SU-DHL-6 (cell line): ENCODE measurements around the gene ETV3L.

Source experiments
- H2AFZ ChIP-seq: fragments of 200-600 bp; sonication (generic); 2 replicates; pipeline ENCODE4 v1.6.1; 2014; ENCODE audit warnings: low read depth, mild to moderate bottlenecking, moderate library complexity, mixed read lengths, antibody characterized with exemption, low read length; ENCODE audit not compliant: severe bottlenecking
- H3F3A ChIP-seq: fragments of 200-600 bp; shearing (Covaris generic); 2 replicates; pipeline ENCODE4 v1.6.0; 2016; ENCODE audit warnings: antibody characterized with exemption, mild to moderate bottlenecking; ENCODE audit not compliant: insufficient read depth
- H3K27ac ChIP-seq: fragments of 200-600 bp; sonication (generic); 2 replicates; pipeline ENCODE4 v1.5.1; 2016; ENCODE audit warnings: low read depth, mild to moderate bottlenecking, low read length, moderate library complexity, mixed read lengths
- H3K27me3 ChIP-seq: fragments of 200-600 bp; sonication (generic), shearing (Covaris generic); 2 replicates; pipeline ENCODE4 v1.6.0; 2014; ENCODE audit warnings: mild to moderate bottlenecking, low read length
- H3K36me3 ChIP-seq: fragments of 200-600 bp; sonication (generic); 2 replicates; pipeline ENCODE4 v1.6.1; 2014; ENCODE audit warnings: mild to moderate bottlenecking, low read length, mixed read lengths
- H3K4me2 ChIP-seq: fragments of 300-600, 200-600 bp; shearing (Covaris generic), sonication (generic); 2 replicates; pipeline ENCODE4 v1.6.0; 2014; ENCODE audit warnings: low read length, low read depth, mild to moderate bottlenecking; ENCODE audit not compliant: poor library complexity, severe bottlenecking
- H3K4me3 ChIP-seq: fragments of 200-600 bp; sonication (generic); 2 replicates; pipeline ENCODE4 v1.5.1; 2014; ENCODE audit warnings: antibody characterized with exemption, low read length, mild to moderate bottlenecking, mixed read lengths; ENCODE audit not compliant: insufficient read depth, poor library complexity, severe bottlenecking
- H3K79me2 ChIP-seq: fragments of 200-600 bp; sonication (generic); 2 replicates; pipeline ENCODE4 v1.6.1; 2014; ENCODE audit warnings: mild to moderate bottlenecking, low read length, moderate library complexity; ENCODE audit not compliant: insufficient read depth
- H3K9ac ChIP-seq: fragments of 200-600 bp; sonication (generic); 2 replicates; pipeline ENCODE4 v1.7.0; 2014; ENCODE audit warnings: mild to moderate bottlenecking, low read length
- H3K9me2 ChIP-seq: fragments of 200-600 bp; sonication (generic); replicated peaks from 2 replicates; pipeline ENCODE4 v1.6.1; 2014; ENCODE audit warnings: low read length; ENCODE audit not compliant: insufficient read depth
- H3K9me3 ChIP-seq: fragments of 200-600 bp; sonication (generic); 2 replicates; pipeline ENCODE4 v1.6.1; 2014; ENCODE audit warnings: low read length, mixed read lengths; ENCODE audit not compliant: insufficient read depth
- H4K20me1 ChIP-seq: fragments of 200-600 bp; sonication (generic); 2 replicates; pipeline ENCODE4 v1.6.1; 2014; ENCODE audit warnings: low read depth, mild to moderate bottlenecking, antibody characterized with exemption, low read length, moderate library complexity, mixed read lengths
- CTCF ChIP-seq: fragments of 200-600 bp; sonication (generic); IDR thresholded peaks from one replicate; pipeline ENCODE4 v1.5.1; 2017; ENCODE audit warnings: antibody characterized with exemption, mild to moderate bottlenecking, low read length, moderate library complexity; ENCODE audit not compliant: insufficient read depth, poor library complexity, severe bottlenecking
- EZH2phosphoT487 ChIP-seq: fragments of 200-600 bp; sonication (generic), shearing (Covaris generic); conservative IDR thresholded peaks from 2 replicates; pipeline ENCODE4 v1.6.1; 2018; ENCODE audit warnings: mild to moderate bottlenecking, antibody characterized with exemption, low read length, moderate library complexity, mixed read lengths

ETV3L gene

GRCh38 chr1:157140063-157140588, 40.5 kb upstream of the ETV3L start:
- no peaks in the 10 kb centered on the region for H3K9me3 ChIP-seq
- no peak overlapping the region for H2AFZ ChIP-seq
- no peak overlapping the region for H3K27ac ChIP-seq
- H3K9me2 ChIP-seq, result no peaks in the 10 kb centered on the region
- no peak overlapping the region for H3K9ac ChIP-seq
- H3K36me3 ChIP-seq, result no peaks in the 10 kb centered on the region; the same call in 1 of the 2 replicates
- peaks cover 21% of the 10 kb centered on the region for H3K79me2 ChIP-seq
- TF ChIP-seq EZH2phosphoT487 (no peak), CTCF (no peak)
- H3F3A ChIP-seq, result peaks cover 19% of the 10 kb centered on the region
- no peak overlapping the region for H3K4me2 ChIP-seq
- H3K27me3 ChIP-seq, result no peaks in the 10 kb centered on the region
- H3K4me3 ChIP-seq, result no peak overlapping the region
- H4K20me1 ChIP-seq, result no peaks in the 10 kb centered on the region

GRCh38 chr1:157139052-157139715, 39.6 kb upstream of the ETV3L start:
- Histone ChIP-seq H2AFZ (peak overlapping the region; percentile 99), H3K36me3 (no peaks in the 10 kb centered on the region; the same call in 1 of the 2 replicates), H3K27me3 (no peaks in the 10 kb centered on the region), H4K20me1 (no peaks in the 10 kb centered on the region), H3F3A (peaks cover 19% of the 10 kb centered on the region), H3K27ac (no peak overlapping the region), H3K9me3 (no peaks in the 10 kb centered on the region), H3K9me2 (no peaks in the 10 kb centered on the region), H3K4me3 (peak overlapping the region; percentile 63), H3K4me2 (peak overlapping the region; percentile 58), H3K79me2 (peaks cover 21% of the 10 kb centered on the region), H3K9ac (peak overlapping the region; percentile 80)
- TF ChIP-seq EZH2phosphoT487 (no peak), CTCF (no peak)

- no peaks in the 10 kb centered on the region; the same call in 1 of the 2 replicates for H3K36me3 ChIP-seq
- H3F3A ChIP-seq, result peaks cover 19% of the 10 kb centered on the region
- H2AFZ ChIP-seq, result peak within 1 kb of the TSS; percentile 99
Observed at GRCh38 chr1:157138220-157139051, 38.8 kb upstream of the ETV3L start, which contains the start of gene ETV3. ETV3 (minus strand) TSS chr1:157138395; CDS start chr1:157136352, 2,043 bp downstream.

More at GRCh38 chr1:157138220-157139051, 38.8 kb upstream of the ETV3L start, which contains the start of gene ETV3:
- H3K79me2 ChIP-seq, result peaks cover 21% of the 10 kb centered on the region
- H3K4me2 ChIP-seq, result peak within 1 kb of the TSS; percentile 58
- no peaks in the 10 kb centered on the region for H3K9me2 ChIP-seq
- no peaks in the 10 kb centered on the region for H3K27me3 ChIP-seq
- no peak for TF ChIP-seq CTCF
- TF ChIP-seq EZH2phosphoT487, result no peak
- peak within 1 kb of the TSS; percentile 80 for H3K9ac ChIP-seq
- H4K20me1 ChIP-seq, result no peaks in the 10 kb centered on the region
- H3K4me3 ChIP-seq, result peak within 1 kb of the TSS; percentile 63
- H3K9me3 ChIP-seq, result no peaks in the 10 kb centered on the region
- H3K27ac ChIP-seq, result no peak within 1 kb of the TSS; the same call in 1 of the 2 replicates
